Activated CD4-positive, alpha-beta T cell treated with anti-CD3 and anti-CD28 coated beads, Interleukin-2, amount 50 U/mL, for 24 hours (primary cell): Measurements from ENCODE around the gene TRAF7.
"Not testable (repeated sequence)": the region's sequence is repeated elsewhere in the genome, so short reads cannot be mapped to it uniquely, and the experiment has no call there.

Experiments used
- DNase-seq, 2 donors: peaks; one replicate each; pipeline ENCODE4 v3.0.0-alpha.2; 2020; ENCODE audit warnings: low read depth in 1 of 2, low spot score in 1 of 2

TRAF7 gene

DNA sequence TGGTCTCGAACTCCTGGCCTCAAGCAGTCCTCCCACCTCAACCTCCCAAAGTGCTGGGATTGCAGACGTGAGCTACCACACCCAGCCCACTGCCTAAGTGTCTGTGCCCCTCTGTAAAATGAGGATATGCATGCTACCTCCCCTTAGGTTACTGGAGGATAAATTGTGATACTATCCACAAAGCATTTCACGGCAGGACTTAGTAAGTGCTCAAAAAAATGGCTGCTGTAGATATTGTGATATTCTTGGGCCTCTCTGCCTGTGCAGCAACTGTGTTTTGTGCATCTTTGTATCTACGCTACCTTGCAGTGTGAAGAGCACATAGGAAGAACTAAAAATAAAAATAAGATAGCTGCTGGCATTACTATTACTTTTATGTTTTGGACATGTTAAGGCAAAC, 42.7 kb downstream of the TRAF7 start:
- DNase-seq = no peak

DNA sequence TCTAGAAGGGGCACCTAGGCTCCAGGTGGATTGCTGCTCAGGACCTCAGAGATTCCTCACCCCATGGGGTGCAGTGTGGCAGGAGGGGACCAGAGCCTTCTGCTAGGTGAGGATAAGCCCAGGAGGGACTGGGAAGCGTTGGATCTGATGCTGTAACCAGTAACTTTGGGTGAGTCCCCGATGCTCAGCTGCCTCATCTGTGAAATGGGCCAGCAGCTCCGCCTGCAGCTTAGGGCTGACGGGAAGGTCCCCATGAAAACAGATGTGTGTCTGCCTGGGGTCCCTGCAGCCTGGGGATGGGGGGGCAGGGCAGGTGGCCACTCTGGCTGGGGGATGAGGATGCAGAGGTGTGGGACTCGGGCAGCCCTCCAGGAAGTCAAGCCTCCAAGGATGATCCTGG, 43.5 kb downstream of the TRAF7 start:
- DNase-seq = no peak

DNA sequence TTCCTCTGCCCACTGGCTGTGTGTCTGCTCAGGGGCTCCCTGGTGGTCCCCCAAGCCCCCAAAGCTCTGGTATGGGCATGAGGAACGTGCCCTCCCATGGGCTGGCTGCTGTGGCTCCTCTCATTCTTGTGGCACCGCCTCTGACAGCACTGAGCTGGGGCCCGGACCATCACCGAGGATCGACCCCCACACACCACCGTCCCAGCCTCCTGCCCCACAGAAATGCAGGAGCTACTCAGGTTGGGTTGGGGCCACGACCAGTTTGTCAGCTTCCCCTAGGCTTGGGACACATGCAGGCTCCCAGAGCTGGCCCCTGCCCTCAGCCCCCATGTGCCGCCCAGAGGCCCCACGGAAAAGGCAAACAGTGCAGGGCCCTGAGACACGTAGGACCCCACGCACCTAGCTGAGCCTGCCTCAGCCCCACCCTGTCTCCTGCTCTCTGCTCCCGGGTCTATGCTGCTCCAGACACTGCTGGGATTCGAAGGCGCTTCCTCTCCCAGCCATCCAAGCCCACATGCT, 44.1 kb downstream of the TRAF7 start:
- no peak for DNase-seq

DNA sequence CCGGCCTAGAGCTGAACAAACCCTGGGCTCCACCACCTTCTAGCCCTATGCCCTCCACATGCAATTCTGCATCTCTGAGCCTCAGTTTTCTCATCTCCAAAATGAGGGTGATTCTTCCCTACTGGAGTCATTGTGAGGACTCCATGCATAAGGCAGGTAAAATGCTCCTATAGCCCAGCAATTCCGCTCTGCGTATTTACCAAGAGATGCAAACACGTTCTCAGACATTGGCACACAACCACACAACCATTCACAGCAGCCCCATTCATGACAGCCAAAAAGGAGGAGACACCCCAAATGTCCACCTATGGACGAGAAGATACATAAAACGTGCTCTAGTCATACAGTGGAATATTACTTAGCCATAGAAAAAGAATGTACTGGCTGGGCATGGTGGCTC, 44.7 kb downstream of the TRAF7 start:
- DNase-seq = no peak

DNA sequence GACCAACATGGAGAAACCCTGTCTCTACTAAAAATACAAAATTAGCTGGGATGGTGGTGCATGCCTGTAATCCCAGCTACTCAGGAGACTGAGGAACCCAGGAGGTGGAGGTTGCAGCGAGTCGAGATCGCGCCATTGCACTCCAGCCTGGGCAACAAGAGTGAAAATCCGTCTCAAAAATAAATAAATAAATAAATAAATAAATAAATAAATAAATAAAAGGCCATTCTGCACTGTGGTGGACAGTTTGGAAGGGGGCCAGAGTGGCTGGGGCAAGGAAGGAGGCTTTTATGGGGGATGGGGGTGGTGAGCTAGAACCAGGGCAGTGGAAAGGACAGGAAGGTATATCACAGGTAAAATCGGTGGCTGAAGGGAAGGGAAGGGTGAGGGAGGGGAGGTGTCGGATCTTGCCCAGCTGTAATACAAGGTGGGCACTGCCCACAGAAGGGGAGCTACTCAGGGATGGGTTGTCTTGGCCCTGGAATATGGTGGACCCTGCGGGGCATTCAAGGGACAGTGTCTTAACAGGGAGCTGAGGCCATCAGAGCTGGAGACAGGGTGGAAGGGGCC, 47.6 kb downstream of the TRAF7 start:
- DNase-seq = not testable (repeated sequence)

DNA sequence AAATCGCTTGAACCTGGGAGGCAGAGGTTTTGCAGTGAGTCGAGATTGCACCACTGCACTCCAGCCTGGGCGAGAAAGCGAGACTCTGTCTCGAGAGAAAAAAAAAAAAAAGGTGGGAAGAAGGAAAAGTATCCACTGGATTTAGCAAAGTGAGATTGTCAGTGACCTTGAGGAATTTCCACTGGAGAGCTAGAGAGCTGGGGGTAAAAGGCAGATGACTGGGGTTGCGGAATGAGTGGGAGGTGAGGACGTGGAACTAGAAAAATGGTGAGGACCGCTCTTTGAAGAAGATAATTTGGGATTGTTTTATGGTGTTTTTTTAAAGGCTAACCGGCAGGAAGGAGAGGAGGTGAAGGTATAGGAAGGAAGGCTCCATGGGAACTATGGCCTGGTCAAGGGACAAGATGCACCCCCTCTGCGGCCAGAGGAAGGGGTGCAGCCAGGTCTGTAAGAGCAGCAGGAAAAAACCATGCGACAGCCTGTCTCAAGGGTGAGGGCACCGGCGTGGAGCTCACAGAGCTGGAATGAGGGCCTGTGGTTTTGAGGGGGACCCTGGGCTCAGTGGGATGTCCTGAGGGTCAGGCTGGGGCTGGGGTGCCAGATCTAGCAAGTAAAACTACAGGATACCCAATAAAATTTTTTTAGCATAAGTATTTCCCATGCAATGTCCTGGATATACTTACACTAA, 49.0 kb downstream of the TRAF7 start:
- DNase-seq = no peak

DNA sequence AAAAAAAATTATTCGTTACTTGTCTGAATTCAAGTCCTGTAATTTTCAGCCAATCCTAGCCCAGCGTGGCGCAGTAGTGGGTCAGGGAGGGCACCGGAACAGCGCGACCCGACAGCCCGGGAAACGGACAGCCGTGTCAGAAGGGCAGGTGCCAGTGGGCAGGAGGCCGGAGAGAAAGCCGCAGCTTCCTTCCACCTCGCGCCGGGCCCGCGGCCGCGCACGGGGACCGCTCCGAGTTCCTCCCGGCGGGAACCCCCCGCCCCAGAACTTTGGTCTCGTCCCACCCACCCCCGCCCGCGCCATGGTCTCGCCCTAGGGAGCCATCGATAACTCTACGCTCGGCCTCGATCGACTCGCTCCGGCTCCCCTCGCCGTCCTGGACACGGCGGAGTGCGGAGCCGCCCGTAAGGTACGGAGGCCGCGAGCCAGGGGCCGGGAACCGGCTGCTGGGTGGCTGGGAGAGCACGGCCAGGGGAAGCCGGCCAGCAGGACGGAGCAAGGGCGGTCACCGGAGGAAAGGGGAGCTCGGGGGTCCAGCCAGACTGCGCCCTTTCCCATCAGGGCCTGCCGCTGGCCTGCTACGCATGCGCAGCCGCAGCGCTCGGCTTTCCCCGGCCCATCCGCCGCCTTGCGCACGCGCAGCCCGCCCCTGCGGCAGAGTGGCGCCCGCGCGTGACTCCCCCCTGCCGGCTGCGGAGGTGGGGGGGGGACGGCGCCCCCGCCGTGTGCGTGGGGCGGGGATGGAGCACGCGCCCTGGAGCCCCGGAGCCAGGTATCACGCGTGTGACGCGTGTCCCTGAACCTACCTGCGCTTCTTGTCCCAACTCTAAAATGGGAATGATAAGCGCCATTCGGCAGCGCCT, 49.8 kb downstream of the TRAF7 start, which contains the start of gene MLST8:
TSS of gene MLST8 (plus strand) at position 351 of the 863 bp plus-strand sequence. CDS start 632 bp downstream, outside the sequence.
- peak; percentile 81 to 82 for DNase-seq

DNA sequence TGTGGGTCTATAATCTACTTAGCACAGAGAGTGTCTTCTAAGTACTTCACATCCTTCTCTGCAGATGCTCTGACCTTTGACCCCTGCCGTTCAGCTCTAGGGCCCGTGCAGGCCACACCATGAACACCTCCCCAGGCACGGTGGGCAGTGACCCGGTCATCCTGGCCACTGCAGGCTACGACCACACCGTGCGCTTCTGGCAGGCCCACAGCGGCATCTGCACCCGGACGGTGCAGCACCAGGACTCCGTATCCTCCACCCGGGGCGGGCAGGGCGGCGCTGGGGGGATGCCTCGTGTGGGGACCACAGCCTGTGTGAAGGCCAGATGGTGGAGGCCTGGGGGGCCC, 50.4 kb downstream of the TRAF7 start:
- no peak for DNase-seq

DNA sequence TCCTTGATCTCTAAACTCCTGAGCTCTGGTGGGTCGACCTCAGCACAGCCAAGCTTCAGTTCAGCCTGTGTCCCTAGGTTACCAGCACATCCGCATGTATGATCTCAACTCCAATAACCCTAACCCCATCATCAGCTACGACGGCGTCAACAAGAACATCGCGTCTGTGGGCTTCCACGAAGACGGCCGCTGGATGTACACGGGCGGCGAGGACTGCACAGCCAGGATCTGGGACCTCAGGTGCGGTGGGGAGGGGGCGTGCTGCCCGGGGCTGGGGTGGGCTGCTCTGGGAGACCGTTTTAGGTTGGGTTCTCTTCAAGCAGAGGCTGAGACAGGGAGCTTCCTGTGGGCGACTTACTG, 50.8 kb downstream of the TRAF7 start:
- no peak for DNase-seq

DNA sequence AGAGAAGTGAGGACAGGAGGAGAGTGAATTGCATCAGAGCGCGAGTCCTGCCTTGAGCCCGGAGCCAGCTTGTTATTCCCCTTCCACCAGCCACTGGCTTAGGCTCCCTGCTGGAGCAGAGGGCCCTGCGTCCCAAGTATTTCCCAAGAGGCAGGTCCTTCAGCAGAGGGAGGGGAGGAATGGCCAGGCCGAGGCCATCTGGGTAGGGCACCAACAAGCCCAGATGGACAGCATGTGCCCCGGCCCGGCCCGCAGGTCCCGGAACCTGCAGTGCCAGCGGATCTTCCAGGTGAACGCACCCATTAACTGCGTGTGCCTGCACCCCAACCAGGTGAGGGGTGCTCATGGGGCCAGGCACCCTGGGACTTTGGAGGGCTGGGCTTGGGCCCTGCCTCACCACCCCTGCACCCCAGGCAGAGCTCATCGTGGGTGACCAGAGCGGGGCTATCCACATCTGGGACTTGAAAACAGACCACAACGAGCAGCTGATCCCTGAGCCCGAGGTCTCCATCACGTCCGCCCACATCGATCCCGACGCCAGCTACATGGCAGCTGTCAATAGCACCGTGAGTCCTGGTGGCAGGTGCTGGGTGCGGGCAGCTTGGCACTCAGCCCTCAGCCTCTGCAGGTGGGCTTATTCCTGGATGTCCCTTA, 51.3 kb downstream of the TRAF7 start:
- no peak for DNase-seq

DNA sequence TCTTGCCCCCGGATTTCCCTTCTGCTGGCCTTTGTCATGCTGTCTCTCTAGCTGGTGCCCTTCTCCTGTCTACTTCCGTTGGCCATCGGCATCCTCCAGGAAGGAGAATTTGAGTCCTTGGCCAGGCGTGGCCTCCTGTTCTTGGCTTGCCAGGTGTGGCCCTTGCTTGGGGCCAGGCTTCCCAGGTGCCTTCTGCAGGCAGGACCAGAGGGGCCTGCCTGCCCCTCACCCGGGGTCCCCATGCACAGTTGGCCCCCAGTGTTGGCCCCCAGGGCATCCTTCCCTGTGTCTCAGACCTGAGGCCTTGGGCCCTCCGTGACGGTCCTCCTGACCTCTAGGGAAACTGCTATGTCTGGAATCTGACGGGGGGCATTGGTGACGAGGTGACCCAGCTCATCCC, 52.3 kb downstream of the TRAF7 start:
- DNase-seq = no peak

DNA sequence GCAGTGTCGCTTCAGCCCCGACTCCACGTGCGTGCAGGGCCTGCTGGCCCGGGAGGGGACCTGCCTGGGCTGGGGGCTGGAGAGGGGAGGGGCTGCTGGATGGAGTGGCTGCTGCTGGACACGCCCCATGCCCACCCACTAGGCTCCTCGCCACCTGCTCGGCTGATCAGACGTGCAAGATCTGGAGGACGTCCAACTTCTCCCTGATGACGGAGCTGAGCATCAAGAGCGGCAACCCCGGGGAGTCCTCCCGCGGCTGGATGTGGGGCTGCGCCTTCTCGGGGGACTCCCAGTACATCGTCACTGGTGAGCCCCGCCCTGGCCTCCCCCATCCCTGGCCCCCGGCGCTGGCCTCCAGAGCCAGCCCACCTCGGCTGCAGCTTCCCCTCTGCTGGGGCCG, 52.7 kb downstream of the TRAF7 start:
- DNase-seq = no peak

DNA sequence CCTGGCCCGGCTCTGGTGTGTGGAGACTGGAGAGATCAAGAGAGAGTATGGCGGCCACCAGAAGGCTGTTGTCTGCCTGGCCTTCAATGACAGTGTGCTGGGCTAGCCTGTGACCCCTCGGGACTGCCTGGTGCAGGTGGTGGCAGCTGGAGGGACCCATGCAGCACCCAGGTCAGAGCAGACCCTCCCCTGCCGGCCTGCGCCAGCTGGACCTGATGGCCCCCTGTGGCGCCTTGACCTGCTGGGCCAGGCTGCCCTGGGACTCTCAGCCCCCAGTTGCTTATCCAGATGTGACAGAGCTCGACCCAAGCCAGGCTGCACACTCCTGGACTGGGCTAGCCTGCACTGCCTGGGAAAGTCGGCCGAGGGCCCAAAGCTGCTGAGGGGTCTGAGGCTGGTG, 53.2 kb downstream of the TRAF7 start:
- no peak for DNase-seq

DNA sequence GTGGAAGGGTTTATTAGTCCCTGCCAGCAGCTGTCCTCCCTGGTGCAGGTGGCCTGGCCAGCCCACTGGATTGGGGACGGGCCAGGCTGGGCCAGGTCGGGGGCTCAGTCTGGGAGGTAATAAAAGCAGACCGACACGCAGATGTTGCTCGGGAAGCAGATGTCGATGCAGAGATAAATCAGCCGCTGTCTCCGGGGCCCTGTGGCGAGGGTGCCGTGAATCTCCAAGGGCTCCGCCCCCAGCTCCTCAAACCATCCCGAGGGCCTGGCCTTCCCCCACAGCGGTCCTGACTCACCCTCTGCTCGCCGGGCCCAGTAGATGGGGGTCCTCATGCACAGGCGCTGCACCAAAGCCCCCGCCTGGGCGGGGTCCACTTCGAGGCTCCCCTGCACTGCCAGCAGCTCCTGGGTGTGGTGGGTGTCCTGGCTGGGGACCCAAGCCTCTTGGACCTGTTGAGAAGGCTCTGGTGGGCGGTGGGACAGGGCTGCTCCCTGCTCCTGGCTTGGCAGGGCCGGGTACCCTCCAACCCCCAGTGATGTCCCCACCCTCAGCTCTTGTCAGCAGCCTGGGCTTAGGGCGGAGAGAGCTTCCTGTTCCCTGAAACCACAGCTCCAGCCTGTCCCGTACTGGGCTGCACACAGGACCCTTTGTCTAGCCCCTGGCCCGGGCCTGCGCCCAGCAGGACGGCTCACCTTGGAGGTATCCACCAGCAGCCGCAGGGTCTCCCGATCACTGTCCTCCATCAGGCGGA, 53.9 kb downstream of the TRAF7 start:
- DNase-seq = no peak

DNA sequence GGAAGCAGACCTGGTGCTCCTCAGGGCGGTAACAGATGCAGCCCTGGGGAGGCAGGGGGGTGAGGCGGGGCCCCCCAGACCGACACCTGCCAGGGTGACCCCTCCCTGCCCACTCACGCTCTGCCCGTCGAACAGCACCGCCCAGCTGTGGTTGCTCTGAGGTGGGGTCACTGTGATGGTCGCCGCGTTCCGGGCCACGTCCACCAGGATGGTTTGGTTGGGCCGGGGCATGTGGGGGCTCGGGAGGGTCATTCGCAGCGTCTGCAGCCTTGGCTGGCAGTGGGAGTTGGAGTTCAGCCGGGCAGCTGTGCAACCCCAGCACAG, 54.4 kb downstream of the TRAF7 start:
- DNase-seq = no peak

DNA sequence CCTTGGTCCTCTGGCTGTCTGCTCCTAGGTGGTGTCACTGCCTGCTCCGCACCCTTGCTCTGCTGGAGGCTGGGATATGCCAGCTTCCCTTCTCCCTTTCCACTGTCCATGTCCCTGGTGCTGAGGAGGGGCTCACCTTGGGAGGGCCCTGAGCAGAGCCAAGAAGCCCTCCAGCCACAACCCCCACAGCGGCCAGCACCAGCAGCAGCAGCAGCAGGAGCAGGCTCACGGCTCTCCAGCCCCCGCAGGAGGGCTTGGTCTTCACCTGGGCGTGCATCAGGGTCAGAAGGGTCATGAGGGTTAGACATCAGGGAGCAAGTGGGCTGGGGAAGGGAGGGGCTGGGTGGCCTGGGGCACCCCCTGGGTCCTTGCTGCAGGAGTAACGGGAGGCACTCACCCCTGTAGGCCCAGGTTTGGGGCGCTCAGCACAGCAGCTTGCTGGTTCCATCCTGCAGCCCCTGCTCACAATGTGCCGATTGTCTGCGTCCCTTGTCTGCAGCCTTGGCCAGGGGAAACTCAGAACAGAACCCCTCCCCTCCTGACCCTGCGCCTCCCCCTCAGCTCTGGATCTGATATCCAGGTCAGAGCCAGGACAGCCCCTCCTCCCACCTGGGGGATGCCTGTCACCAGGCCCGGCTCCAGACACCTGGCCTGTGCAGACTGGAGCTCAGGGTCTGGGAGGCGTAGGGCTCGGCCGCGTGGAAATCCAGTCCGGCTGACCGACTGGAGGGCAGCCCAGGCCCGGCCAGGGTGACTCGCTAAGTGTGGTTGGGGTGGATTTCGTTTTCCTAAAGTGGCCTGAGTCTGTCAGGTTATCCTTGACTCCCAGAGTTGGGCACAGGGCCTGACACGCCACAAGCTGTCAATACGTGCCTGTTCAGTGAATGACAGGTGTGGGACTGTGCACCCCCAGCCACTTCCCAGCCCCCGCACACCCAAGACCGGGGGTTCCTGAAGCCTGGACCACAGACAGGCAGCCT, 55.1 kb downstream of the TRAF7 start, which contains the start of gene BRICD5:
TSS of gene BRICD5 (minus strand) at position 478 of the 980 bp plus-strand sequence. CDS start at position 448, 30 bp downstream.
- DNase-seq = no peak

DNA sequence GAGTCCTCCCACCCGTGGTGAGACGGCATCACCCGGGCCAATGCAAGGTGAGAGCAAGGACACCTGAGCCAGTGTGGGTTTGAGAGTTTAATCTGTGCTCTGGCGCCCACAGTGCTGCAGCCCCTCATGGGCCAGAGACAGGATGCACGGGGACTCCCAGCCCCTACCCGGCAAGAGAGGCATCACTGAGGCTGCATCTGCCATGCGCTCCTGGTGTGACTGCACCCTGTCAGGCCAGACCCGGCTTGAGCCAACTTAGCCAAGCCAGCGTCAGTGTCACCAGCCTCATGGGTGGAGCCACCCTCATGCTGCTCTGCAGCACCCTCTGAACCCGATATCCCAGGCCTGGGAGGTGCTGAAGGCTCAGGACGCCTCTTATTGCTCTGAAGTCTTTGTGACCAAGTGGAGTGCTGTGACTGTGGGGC, 56.4 kb downstream of the TRAF7 start:
- DNase-seq = no peak

DNA sequence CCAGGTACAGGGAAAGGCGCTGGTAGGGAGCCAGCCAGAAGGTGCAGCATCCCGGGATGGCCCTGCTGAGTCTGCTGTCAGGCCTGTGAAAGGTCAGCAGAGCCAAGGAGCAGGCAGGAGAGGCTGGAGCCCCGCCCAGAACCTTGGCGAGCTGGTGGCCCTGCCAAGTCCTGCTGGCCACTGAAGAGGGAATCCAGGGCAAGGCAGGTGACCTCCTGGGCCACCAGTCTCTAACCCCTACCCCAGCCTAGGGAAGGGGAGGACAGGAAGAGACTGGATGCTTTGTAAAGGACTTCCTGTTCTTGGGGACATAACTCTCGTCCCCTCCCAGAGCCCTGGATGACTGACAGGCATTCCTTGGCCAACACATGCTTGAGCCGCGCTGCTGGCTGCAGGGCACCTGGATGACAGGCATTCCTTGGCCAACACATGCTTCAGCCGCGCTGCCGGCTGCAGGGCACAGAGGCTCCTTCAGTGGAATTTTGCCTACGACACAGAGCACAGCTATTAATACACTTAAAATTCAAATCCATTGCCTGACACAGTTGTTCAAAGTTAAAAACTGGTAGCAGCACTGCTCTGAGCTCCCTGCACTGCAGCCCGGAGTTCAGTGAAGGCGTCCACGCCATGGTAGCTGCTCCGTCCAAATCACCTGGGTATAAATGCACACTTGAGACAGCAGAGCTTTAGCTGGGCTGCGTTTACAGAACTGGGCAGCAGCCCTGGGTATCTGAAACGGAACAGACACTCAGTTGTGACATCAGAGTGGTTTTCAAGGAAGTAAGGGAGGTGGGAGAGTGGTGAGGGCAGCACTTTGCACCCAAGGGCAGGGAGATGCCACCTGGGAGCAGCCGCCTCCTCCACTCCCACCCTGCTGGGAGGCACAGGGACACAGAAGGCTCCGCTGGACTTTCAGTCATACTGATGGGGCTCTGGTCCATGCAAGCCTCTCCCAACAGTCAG, 57.1 kb downstream of the TRAF7 start:
- DNase-seq = no peak
